K562 (cell line): ENCODE data around the gene SLC19A1.

Experiments used
- CBFA2T3 ChIP-seq: fragments of 450-650 bp; IDR thresholded peaks from 2 replicates; pipeline ENCODE4 v1.6.1; 2017
- CHD1 ChIP-seq: fragments of 200-600 bp; sonication (generic); IDR thresholded peaks from one replicate; pipeline ENCODE4 v1.6.1; 2012; ENCODE audit warnings: mild to moderate bottlenecking, moderate library complexity, low read length, inconsistent platforms
- HDAC2 ChIP-seq: fragments of 450-650 bp; IDR thresholded peaks from 2 replicates; pipeline ENCODE4 v1.6.1; 2016; ENCODE audit warnings: mild to moderate bottlenecking
- POLR2AphosphoS5 ChIP-seq: IDR thresholded peaks from 2 replicates; pipeline ENCODE4 v1.6.1; 2011; ENCODE audit warnings: mild to moderate bottlenecking, low read depth, low read length, moderate library complexity; ENCODE audit not compliant: control insufficient read depth, insufficient read depth
- SMAD3 ChIP-seq: fragments of 450-650 bp; formaldehyde crosslinking; conservative IDR thresholded peaks from 2 replicates; pipeline ENCODE4 v1.4.0; 2020; ENCODE audit warnings: mild to moderate bottlenecking
- TAF15 ChIP-seq: fragments of 200-400 bp; formaldehyde crosslinking; IDR thresholded peaks from 2 replicates; pipeline ENCODE4 v1.6.1; 2017; ENCODE audit warnings: mild to moderate bottlenecking, low read depth, low read length, moderate library complexity
- TBL1XR1 ChIP-seq, 2 experiments: IDR thresholded peaks; 2 replicates each; pipeline ENCODE4 v1.6.1; 2012; ENCODE audit warnings: improper control_type of control experiment in 2 of 2, low read length in 2 of 2, mild to moderate bottlenecking in 1 of 2
- TOE1 ChIP-seq, 2 experiments: fragments of 450-650 bp in 1 of 2; sonication (generic) in 1 of 2; formaldehyde crosslinking in 1 of 2; IDR thresholded peaks; 2 replicates each; pipeline versions ENCODE4 v1.7.1 to v1.8.0; 2016 to 2022; ENCODE audit warnings: borderline replicate concordance in 2 of 2, mild to moderate bottlenecking in 2 of 2, antibody characterized with exemption in 1 of 2, inconsistent platforms in 1 of 2, low read depth in 1 of 2, missing genetic modification reagents in 1 of 2, moderate library complexity in 1 of 2
- TF ChIP-seq, protein P1 (sequence below), 3 experiments: IDR thresholded peaks in 2 of 3; conservative IDR thresholded peaks in 1 of 3; 2 replicates each; pipeline ENCODE4 v1.5.1; 2011 to 2012; ENCODE audit warnings: low read length in 3 of 3, mild to moderate bottlenecking in 3 of 3, control low read depth in 2 of 3, improper control_type of control experiment in 1 of 3, inconsistent platforms in 1 of 3, low read depth in 1 of 3, mixed read lengths in 1 of 3, moderate library complexity in 1 of 3; ENCODE audit not compliant: insufficient read depth in 2 of 3
- TF ChIP-seq, protein P2 (sequence below): fragments of 250-450 bp; sonication (Bioruptor Pico); IDR thresholded peaks from 2 replicates; pipeline ENCODE4 v1.5.0; 2020; ENCODE audit warnings: mild to moderate bottlenecking, borderline replicate concordance
- TF ChIP-seq, protein P3 (sequence below): sonication (generic); formaldehyde crosslinking; IDR thresholded peaks from 2 replicates; pipeline ENCODE4 v1.8.1; 2023; ENCODE audit warnings: mild to moderate bottlenecking, missing genetic modification reagents

DNA sequence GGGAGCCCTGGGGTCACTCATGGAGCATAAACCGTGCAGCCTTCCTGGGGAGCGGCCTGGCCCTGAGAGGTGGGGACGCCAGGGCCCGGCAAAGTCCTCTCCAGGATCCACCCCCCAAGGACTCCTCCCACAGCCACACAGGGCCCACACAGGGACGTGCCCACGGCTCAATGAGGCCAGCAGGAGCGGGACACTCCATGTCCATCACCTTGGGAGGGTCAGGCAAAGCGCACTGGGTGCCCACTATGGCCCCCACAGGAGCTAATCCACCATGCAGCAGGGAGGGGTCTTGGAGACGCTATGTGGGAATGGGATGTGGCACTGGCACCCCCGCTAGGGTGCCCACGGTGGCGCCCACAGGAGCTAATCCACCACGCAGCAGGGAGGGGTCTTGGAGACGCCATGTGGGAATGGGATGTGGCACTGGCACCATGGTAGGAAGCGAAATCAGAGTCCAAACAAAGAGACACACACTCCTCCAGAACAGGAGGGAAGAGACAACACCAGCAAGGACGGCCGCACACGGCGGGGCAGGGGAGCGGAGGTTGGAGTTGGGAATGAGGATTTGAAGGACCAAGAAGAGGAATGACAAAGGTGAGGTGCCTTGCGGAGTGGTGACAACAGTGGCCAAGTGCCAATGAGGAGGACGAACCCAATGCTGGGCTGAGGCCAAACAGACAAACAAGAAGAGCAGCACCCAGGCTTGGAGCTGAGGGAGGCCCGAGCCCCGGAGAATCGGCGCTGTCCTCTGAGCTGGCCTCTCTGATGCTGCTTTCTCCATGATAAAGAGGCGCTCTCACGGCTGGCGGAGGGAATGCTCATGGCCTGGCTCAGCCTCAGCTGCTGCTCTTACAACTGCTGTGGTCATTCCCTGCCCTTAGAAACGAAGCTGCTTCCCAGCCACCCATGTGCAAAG lies 18.1 kb upstream of the SLC19A1 start:
- TF ChIP-seq, protein P1, sequence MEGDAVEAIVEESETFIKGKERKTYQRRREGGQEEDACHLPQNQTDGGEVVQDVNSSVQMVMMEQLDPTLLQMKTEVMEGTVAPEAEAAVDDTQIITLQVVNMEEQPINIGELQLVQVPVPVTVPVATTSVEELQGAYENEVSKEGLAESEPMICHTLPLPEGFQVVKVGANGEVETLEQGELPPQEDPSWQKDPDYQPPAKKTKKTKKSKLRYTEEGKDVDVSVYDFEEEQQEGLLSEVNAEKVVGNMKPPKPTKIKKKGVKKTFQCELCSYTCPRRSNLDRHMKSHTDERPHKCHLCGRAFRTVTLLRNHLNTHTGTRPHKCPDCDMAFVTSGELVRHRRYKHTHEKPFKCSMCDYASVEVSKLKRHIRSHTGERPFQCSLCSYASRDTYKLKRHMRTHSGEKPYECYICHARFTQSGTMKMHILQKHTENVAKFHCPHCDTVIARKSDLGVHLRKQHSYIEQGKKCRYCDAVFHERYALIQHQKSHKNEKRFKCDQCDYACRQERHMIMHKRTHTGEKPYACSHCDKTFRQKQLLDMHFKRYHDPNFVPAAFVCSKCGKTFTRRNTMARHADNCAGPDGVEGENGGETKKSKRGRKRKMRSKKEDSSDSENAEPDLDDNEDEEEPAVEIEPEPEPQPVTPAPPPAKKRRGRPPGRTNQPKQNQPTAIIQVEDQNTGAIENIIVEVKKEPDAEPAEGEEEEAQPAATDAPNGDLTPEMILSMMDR (IDR thresholded peaks at IDR 0.05 in 2 of 3, conservative IDR thresholded peaks at IDR 0.05 in 1 of 3; ENCODE audit: insufficient read depth in 2 of 3, low read depth in 1 of 3, low read length in 3 of 3): no peak
- TF ChIP-seq TOE1 (IDR thresholded peaks at IDR 0.05; ENCODE audit: borderline replicate concordance) (no peak), TOE1 (CRISPR knock-in tag; IDR thresholded peaks at IDR 0.05; ENCODE audit: borderline replicate concordance, low read depth) (no peak), TAF15 (no peak), SMAD3 (no peak), POLR2AphosphoS5 (no peak), TBL1XR1 (IDR thresholded peaks at IDR 0.05; ENCODE audit: low read length in 2 of 2) (no peak), CHD1 (no peak), HDAC2 (no peak), CBFA2T3 (no peak)
- TF ChIP-seq, protein P2, sequence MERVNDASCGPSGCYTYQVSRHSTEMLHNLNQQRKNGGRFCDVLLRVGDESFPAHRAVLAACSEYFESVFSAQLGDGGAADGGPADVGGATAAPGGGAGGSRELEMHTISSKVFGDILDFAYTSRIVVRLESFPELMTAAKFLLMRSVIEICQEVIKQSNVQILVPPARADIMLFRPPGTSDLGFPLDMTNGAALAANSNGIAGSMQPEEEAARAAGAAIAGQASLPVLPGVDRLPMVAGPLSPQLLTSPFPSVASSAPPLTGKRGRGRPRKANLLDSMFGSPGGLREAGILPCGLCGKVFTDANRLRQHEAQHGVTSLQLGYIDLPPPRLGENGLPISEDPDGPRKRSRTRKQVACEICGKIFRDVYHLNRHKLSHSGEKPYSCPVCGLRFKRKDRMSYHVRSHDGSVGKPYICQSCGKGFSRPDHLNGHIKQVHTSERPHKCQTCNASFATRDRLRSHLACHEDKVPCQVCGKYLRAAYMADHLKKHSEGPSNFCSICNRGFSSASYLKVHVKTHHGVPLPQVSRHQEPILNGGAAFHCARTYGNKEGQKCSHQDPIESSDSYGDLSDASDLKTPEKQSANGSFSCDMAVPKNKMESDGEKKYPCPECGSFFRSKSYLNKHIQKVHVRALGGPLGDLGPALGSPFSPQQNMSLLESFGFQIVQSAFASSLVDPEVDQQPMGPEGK (CRISPR knock-in tag): no peak
- TF ChIP-seq, protein P3, sequence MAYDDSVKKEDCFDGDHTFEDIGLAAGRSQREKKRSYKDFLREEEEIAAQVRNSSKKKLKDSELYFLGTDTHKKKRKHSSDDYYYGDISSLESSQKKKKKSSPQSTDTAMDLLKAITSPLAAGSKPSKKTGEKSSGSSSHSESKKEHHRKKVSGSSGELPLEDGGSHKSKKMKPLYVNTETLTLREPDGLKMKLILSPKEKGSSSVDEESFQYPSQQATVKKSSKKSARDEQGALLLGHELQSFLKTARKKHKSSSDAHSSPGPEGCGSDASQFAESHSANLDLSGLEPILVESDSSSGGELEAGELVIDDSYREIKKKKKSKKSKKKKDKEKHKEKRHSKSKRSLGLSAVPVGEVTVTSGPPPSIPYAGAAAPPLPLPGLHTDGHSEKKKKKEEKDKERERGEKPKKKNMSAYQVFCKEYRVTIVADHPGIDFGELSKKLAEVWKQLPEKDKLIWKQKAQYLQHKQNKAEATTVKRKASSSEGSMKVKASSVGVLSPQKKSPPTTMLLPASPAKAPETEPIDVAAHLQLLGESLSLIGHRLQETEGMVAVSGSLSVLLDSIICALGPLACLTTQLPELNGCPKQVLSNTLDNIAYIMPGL (CRISPR knock-in tag): no peak
